Measurements from ENCODE around the gene NEURL1. TPM values are rescaled to one million over a fixed set of nuclear protein-coding genes. Genes with fewer than 3 reads are reported as not detected.
A peak's percentile ranks its signal among the peaks of the same experiment; 100 is the strongest.

NEURL1 gene, protein sequence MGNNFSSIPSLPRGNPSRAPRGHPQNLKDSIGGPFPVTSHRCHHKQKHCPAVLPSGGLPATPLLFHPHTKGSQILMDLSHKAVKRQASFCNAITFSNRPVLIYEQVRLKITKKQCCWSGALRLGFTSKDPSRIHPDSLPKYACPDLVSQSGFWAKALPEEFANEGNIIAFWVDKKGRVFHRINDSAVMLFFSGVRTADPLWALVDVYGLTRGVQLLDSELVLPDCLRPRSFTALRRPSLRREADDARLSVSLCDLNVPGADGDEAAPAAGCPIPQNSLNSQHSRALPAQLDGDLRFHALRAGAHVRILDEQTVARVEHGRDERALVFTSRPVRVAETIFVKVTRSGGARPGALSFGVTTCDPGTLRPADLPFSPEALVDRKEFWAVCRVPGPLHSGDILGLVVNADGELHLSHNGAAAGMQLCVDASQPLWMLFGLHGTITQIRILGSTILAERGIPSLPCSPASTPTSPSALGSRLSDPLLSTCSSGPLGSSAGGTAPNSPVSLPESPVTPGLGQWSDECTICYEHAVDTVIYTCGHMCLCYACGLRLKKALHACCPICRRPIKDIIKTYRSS
- 7.9 and 16.5 TPM in 2 replicates for total RNA-seq (2014; rRNA removed; shearing (Covaris generic))

DNA sequence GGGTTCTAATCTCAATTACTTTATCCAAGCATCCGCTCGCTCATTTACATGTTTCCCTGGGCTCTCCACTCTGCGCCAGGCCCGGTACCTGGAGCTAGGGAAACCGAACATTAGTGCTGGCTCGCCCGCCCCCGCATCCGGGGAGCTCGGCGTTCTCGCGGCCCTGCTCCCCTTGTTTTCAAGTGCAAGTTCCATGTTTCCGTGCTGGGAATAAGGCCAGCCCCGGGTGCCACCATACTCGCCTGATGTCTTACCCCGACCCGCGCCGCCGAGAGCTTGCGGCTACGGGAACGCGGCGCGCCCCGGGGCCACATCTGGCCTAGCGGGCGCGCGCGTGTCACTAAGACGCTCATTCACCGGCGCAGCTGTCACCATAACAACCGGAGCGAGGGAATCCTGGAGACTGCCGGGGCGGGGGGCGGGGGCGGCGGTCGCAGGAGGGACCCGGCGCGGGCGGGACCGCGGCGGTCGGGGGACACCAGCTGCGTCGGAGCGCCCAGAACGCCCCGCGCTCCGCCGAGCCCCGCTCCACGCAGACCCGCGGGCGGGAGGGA lies at the start of gene NEURL1:
Gene NEURL1 (plus strand): TSS at position 344 of the 554 bp plus-strand sequence. CDS start 683 bp downstream, outside the sequence.
- Histone ChIP-seq H3K27me3 (ENCODE audit: control insufficient read depth, insufficient read depth, low read length) (peaks cover 33% of the 10 kb centered on the region), H3K4me3 (ENCODE audit: insufficient read depth, low read depth, low read length) (peak within 1 kb of the TSS; percentile 55), H3K36me3 (replicated peaks; ENCODE audit: control insufficient read depth, insufficient read depth, low read length) (no peaks in the 10 kb centered on the region)
- DNase-seq = peak; percentile 91

DNA sequence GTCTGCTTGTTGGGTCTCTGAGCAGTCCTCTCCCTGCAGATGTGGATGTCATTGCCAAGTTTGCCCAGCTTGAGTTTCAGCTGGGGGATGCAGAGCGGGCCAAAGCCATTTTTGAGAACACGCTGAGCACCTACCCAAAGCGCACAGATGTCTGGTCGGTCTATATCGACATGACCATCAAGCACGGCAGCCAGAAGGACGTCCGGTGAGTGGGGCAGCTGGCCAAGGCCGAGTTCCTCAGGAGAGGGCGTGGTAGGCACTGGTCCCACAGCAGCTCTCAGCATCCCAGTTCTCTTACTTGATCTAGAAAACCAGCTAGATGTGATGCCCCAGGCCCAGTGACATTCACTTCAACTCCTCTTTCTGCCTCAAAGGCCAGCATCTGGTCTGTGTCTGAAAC lies 49.0 kb upstream of the NEURL1 start:
- no peak overlapping the region for H3K4me3 ChIP-seq (ENCODE audit: insufficient read depth, low read depth, low read length)
- peaks cover 51% of the 10 kb centered on the region for H3K36me3 ChIP-seq (replicated peaks; ENCODE audit: control insufficient read depth, insufficient read depth, low read length)
- H3K27me3 ChIP-seq (ENCODE audit: control insufficient read depth, insufficient read depth, low read length) = no peaks in the 10 kb centered on the region
- no peak for DNase-seq

DNA sequence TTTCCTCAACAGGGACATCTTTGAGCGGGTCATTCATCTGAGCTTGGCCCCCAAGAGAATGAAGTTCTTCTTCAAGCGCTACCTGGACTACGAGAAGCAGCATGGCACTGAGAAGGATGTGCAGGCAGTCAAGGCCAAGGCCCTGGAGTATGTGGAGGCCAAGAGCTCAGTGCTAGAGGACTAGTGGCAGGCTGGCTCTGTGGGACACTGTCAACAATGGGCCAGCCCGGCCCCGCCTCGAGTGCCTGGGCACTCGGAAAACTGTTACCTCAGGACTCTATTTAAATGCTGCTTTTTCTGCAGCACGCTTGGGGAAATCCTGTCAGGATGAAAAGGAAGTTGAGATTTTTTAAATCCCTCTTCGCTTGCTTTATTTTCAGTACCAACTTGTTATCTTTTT lies 48.1 kb upstream of the NEURL1 start:
- no peaks in the 10 kb centered on the region for H3K27me3 ChIP-seq (ENCODE audit: control insufficient read depth, insufficient read depth, low read length)
- peaks cover 44% of the 10 kb centered on the region for H3K36me3 ChIP-seq (replicated peaks; ENCODE audit: control insufficient read depth, insufficient read depth, low read length)
- H3K4me3 ChIP-seq (ENCODE audit: insufficient read depth, low read depth, low read length) = no peak overlapping the region
- DNase-seq = no peak

DNA sequence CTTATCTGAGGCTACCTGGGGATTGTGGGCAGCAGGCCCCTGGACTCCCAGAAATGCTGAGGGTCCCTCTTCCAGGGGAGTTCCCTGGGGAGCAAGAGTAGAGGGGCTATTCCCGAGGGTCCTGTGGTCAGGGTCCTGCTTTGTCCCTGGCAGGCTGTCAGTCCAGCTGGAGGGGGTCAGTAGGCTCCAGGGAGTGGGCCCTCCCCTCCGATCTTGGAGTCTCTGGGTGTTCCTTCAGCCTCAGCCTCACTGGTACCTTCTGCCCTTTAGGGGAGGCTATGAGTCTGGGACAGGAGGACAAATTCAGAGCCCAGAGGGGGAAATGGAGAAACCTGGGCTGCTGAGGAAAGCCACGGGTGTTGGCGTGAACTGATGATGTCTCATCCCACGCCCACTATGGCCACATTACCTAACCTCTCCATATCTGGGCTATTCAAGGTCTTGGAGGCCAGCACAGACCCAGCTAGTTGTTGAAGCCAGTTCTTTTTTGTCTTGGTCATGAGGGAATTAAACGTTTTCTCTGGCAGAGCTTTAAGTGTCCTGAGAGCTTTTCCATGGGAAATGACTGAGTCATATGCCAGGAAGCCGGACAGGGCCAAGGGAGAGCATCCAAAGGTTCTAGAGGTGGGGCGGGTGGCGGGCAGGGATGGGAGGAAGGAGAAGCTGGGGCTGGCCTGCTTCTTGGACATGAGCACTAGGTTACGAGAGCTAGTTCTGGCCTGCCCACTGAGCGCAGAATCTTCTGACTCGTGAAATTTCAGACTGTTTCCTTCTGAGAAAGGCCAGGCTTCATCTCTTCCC lies 47.5 kb upstream of the NEURL1 start:
- H3K4me3 ChIP-seq (ENCODE audit: insufficient read depth, low read depth, low read length) = no peak overlapping the region
- DNase-seq = peak; percentile 20
- H3K36me3 ChIP-seq (replicated peaks; ENCODE audit: control insufficient read depth, insufficient read depth, low read length) = peaks cover 39% of the 10 kb centered on the region
- no peaks in the 10 kb centered on the region for H3K27me3 ChIP-seq (ENCODE audit: control insufficient read depth, insufficient read depth, low read length)

DNA sequence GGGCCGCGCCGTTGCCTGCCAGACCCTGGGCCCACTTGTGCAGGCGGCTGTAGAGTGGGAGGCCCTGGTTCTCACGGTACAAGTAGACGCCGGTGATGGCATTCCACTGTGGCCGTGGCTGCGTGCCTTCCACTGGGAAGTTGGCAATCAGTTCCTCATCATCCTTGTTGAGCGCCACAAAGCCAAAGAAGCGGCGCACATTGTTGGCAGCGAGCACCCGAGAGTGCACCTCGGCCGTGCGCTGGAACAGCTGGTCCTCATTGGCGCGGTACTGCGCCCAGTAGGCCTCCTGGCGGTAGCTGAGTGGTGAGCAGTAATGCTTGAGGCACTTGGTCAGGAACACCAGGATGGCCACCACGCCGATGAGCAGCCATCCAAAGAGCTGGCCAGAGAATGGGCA lies 46.3 kb upstream of the NEURL1 start:
- Histone ChIP-seq H3K27me3 (ENCODE audit: control insufficient read depth, insufficient read depth, low read length) (no peaks in the 10 kb centered on the region), H3K4me3 (ENCODE audit: insufficient read depth, low read depth, low read length) (no peak overlapping the region), H3K36me3 (replicated peaks; ENCODE audit: control insufficient read depth, insufficient read depth, low read length) (peaks cover 35% of the 10 kb centered on the region)
- DNase-seq = peak; percentile 31

DNA sequence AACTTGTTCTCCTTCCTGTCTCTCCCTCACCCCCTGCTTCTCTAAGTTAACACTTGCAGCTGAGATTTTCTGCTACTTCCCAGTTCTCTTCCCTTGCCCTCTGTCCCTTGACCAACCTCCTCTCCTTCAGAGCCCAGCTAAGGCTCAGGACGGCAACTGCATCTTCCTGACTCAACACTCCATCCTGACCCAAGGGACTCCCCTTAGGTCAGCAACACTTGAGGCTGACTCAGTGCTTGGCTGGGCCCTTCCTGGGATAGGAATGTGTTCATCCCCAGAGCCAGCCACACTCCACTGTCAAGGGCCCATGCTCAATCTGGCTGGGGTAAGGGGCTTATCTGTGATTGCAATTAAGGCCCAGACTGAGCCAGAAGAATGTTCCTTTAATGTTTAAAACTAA lies 44.8 kb upstream of the NEURL1 start:
- H3K27me3 ChIP-seq (ENCODE audit: control insufficient read depth, insufficient read depth, low read length) = no peaks in the 10 kb centered on the region
- no peak for DNase-seq
- H3K36me3 ChIP-seq (replicated peaks; ENCODE audit: control insufficient read depth, insufficient read depth, low read length) = peaks cover 22% of the 10 kb centered on the region
- H3K4me3 ChIP-seq (ENCODE audit: insufficient read depth, low read depth, low read length) = no peak overlapping the region

DNA sequence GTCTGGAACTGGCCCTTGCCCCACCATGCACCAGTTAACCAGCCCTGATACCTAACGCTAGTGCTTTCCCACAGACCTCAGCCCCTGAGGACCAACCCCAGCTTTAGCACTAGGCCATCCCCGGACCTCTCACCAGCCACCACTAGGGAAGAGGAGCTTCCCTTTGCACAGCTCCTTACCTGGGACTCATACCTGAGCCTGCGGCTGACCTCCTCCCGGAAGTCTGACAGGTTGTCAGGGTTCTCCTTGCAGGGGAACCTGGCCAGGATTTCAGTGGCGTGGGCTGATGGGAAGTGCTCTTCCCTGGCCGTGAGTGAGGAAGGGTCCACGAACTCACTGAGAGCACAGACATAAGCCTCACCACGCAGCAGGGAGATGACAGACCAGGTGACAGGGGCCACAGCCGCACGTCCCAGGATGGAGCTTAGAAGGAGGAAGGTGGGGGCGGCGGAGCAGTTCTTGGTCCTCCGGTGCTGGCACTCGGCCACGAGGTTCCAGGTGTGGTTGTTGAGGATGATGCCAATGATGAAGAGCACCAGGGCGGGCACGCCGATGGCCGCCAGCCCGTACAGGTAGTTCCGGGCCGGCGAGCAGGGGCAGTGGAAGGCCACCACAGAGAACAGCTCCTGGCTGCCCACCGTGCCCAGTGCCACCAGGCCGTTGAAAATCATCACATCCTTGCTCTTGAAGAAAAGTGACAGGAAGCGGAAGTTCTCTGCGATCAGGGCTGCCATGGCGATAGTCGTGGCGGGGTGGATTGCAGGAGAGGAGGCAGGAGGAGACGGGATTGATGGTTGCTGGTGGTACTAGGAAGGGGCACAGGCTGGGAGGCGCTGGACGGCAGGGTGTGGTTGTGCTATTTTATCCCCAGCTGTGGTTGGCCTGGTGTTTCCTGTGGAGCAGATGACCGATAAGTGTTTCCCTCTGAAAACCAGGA lies 44.0 kb upstream of the NEURL1 start:
- H3K27me3 ChIP-seq (ENCODE audit: control insufficient read depth, insufficient read depth, low read length) = no peaks in the 10 kb centered on the region
- H3K36me3 ChIP-seq (replicated peaks; ENCODE audit: control insufficient read depth, insufficient read depth, low read length) = peaks cover 14% of the 10 kb centered on the region
- H3K4me3 ChIP-seq (ENCODE audit: insufficient read depth, low read depth, low read length) = no peak overlapping the region
- peak; percentile 55 for DNase-seq

DNA sequence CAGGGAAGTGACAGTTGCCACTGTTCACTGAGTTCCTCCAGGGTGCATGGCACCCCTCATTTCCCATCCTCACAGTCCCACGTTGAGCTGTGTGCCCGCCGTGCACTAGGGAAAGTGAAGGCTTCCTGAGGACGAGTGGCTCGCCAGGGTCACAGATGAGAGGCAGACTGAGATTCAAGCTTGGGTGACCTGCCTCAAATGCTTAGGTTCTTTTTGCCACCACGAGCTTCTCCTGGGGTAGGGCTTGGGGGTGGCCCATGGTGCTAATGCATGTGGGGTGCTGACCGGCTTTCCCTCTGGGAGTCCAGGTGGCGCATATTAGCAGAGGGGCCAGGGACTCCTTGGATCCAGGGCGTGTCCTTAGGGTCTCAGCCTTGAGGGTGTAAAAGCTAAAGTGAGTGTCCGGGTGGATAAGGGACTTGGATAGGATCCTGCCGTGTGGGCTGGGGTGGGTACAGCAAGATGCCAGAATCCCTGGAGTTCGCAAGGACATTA lies 43.3 kb upstream of the NEURL1 start:
- peaks cover 7% of the 10 kb centered on the region for H3K36me3 ChIP-seq (replicated peaks; ENCODE audit: control insufficient read depth, insufficient read depth, low read length)
- peak; percentile 41 for DNase-seq
- H3K27me3 ChIP-seq (ENCODE audit: control insufficient read depth, insufficient read depth, low read length) = no peaks in the 10 kb centered on the region
- H3K4me3 ChIP-seq (ENCODE audit: insufficient read depth, low read depth, low read length) = no peak overlapping the region

DNA sequence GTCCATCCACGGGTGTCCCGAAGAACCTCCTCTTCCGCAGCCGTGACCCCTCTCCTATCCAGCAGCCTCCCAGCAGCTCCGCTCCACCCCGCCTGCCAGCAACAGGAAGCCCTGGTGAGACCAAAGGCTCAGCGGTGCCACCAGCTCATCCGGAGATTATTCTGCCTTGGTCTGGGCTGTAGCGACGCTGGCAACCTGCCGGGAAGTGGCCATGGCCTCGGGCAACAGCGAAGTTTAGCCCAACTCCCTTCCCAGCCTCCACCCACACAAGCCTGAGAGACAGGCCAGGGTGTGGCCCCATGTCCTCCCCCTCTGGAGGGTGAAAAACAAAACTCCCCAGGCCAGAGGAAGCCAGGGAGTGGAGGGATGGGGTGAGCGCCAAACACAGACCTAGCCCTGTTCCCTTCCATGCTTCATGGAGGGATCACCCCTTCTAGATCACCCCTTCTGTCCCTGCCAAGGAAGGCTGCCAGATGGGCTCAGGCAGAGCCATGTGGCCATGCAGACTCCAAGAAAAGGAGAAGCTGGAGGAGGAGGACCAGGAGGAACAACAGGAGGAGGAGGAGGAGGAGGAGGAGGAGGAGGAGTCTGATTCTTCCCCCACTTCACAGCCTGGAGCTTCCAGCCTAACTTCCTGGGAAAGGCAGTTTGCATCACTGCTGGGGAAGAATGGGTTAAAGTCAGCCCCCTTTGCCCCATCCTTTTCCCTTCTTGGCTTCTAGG lies 42.3 kb upstream of the NEURL1 start:
- DNase-seq = peak; percentile 76
- H3K4me3 ChIP-seq (ENCODE audit: insufficient read depth, low read depth, low read length) = peak overlapping the region; percentile 42; the same call in 1 of the 2 replicates
- no peaks in the 10 kb centered on the region for H3K27me3 ChIP-seq (ENCODE audit: control insufficient read depth, insufficient read depth, low read length)
- peaks cover 6% of the 10 kb centered on the region for H3K36me3 ChIP-seq (replicated peaks; ENCODE audit: control insufficient read depth, insufficient read depth, low read length)

DNA sequence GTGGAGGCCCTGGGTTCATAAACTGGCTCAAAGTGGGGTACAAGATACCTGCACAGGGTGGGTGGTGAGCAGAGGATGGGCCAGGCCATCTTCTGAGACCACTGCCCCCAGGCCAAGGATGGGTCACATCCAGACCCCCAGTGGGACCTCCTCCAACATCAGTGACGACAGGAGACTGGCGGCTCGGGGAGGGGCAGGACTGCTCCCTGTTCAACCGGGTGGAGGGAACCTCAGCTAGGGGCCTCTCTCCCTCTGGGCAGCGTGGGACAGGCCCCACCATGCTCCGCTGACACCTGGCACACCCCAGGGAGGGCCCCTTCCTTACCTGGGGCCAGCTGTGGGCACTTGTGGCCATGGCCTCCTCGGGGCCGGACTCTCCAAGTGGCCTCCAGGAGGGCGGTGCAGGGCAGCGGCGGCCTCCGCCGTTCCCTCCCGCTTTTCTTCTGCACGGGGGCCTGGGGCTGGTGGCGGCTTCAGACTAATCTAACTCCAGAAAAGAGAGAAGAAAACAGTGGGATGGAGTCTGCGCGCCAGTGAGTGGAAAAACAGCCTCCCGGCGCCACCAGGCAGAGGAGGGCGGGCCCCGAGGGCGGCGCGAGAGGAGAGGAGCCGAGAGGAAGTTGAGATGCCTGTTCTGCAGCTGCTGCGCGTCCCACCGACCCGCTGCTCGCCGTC lies 41.5 kb upstream of the NEURL1 start, which contains the start of gene CALHM2:
Gene CALHM2 (minus strand): TSS at position 540 of the 675 bp plus-strand sequence. CDS start 2,429 bp downstream, outside the sequence.
- peaks cover 4% of the 10 kb centered on the region for H3K36me3 ChIP-seq (replicated peaks; ENCODE audit: control insufficient read depth, insufficient read depth, low read length)
- H3K27me3 ChIP-seq (ENCODE audit: control insufficient read depth, insufficient read depth, low read length) = no peaks in the 10 kb centered on the region
- peak within 1 kb of the TSS; percentile 42; the same call in 1 of the 2 replicates for H3K4me3 ChIP-seq (ENCODE audit: insufficient read depth, low read depth, low read length)
- DNase-seq = peak; percentile 95

DNA sequence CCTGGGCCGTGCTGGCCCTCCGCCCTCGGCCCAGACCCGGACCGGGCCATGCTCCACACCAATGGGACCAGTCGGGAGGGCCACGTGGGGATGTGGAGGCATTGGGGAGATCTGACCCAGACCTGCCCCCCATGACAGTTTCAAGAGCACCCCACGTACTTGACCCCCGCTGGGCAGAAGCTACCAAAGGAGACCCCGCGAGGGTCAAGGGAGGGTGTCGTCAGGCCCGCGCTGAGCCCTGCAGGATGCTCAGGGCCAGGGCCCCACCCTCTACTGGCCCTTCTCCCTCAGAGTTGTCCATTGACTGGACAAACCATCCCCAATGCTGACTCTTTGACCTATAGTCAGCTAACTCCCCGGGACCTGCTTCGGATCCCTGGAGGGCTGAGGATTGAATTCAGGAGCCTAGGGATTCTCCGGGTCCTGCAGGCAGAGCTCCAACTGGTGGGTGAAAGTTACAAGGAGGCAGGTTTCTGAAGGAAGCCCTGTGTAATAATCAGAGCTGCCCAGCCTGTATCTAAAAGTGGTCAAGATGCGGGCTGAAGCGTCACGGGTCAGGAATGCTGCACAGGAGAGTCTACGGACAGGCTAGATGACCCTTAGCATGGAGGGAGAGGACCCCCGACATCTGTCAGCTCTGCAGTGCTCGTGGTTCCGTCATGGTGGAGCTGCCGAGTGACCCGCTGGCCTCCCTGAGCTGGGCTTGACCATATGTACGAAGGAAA lies 40.8 kb upstream of the NEURL1 start:
- Histone ChIP-seq H3K27me3 (ENCODE audit: control insufficient read depth, insufficient read depth, low read length) (no peaks in the 10 kb centered on the region), H3K4me3 (ENCODE audit: insufficient read depth, low read depth, low read length) (peak overlapping the region; percentile 42; the same call in 1 of the 2 replicates)

DNA sequence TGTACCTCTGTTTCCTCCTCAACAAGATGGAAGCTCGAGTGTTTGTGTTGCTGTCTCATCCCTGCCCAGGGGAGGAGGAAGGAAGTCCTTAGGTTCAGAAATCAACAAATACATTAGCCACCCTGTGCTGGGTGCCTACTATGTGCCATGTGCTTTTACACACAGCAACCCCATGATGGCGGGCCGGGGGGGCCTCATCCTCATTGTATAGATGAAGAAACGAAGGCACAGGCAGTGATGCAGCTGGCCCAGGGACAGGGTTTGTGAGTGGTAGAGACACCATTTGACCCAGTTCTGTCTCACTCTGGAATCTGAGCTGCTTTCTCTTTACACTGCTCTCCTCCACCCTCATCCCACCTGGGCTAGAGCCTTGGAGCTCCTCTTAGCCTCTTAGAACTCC lies 39.5 kb upstream of the NEURL1 start:
- Histone ChIP-seq H3K4me3 (ENCODE audit: insufficient read depth, low read depth, low read length) (no peak overlapping the region), H3K27me3 (ENCODE audit: control insufficient read depth, insufficient read depth, low read length) (no peaks in the 10 kb centered on the region), H3K36me3 (replicated peaks; ENCODE audit: control insufficient read depth, insufficient read depth, low read length) (no peaks in the 10 kb centered on the region)
- DNase-seq = peak; percentile 31

More for the DNA sequence above, 40.8 kb upstream of the NEURL1 start:
- peak; percentile 69 for DNase-seq
- peaks cover 2% of the 10 kb centered on the region; the same call in 1 of the 2 replicates for H3K36me3 ChIP-seq (replicated peaks; ENCODE audit: control insufficient read depth, insufficient read depth, low read length)

All from H7 (cell line).